ELF-1 (cell line): ENCODE results near the gene BCL11B.

Experiments used
- DNase-seq: peaks from one replicate; pipeline ENCODE4 v3.0.0-alpha.2; 2016; ENCODE audit warnings: low read depth, low spot score

BCL11B gene

GRCh38 chr14:99137913-99138571 lies 134.0 kb downstream of the BCL11B start:
- no peak for DNase-seq

- no peak for DNase-seq
These were observed 134.8 kb downstream of the BCL11B start for GRCh38 chr14:99137001-99137700.

GRCh38 chr14:99136401-99136800 lies 135.6 kb downstream of the BCL11B start:
- no peak for DNase-seq

- no peak for DNase-seq
These were observed 136.0 kb downstream of the BCL11B start for GRCh38 chr14:99136047-99136400.

GRCh38 chr14:99134516-99135046 lies 137.4 kb downstream of the BCL11B start:
- no peak for DNase-seq

- DNase-seq = peak; percentile 25
These were observed 138.1 kb downstream of the BCL11B start for GRCh38 chr14:99133636-99134515.

- no peak for DNase-seq
These were observed 139.0 kb downstream of the BCL11B start for GRCh38 chr14:99132821-99133635.

- DNase-seq = no peak
These were observed 140.2 kb downstream of the BCL11B start for GRCh38 chr14:99131632-99132271.

- DNase-seq = no peak
These were observed 142.0 kb downstream of the BCL11B start for GRCh38 chr14:99129998-99130397.

- no peak for DNase-seq
These were observed 142.7 kb downstream of the BCL11B start for GRCh38 chr14:99129211-99129696.

- no peak for DNase-seq
These were observed 143.8 kb downstream of the BCL11B start for GRCh38 chr14:99128185-99128584.

- peak; percentile 34 for DNase-seq
These were observed 144.3 kb downstream of the BCL11B start for GRCh38 chr14:99127651-99128167.

- no peak for DNase-seq
These were observed 146.2 kb downstream of the BCL11B start for GRCh38 chr14:99125616-99126431.

GRCh38 chr14:99125113-99125512 lies 146.9 kb downstream of the BCL11B start:
- no peak for DNase-seq

- DNase-seq = no peak
These were observed 147.4 kb downstream of the BCL11B start for GRCh38 chr14:99124482-99125105.

- DNase-seq = no peak
These were observed 148.7 kb downstream of the BCL11B start for GRCh38 chr14:99123208-99123870.

GRCh38 chr14:99122521-99123125 lies 149.4 kb downstream of the BCL11B start:
- peak; percentile 60 for DNase-seq

- no peak for DNase-seq
These were observed 150.6 kb downstream of the BCL11B start for GRCh38 chr14:99121319-99121875.
